Activated CD4-positive, CD25-positive, alpha-beta regulatory T cell treated with anti-CD3 and anti-CD28 coated beads, Interleukin-2, amount 50 U/mL, for 24 hours (primary cell): ENCODE data around the gene SKOR1.
A peak's percentile ranks its signal among the peaks of the same experiment; 100 is the strongest.

Experiments used
- ATAC-seq, 2 donors: fragments of 150-1000 bp; cut with Tn5 transposase; one replicate each; pipeline ENCODE4 v1.10.0; 2021; ENCODE audit warnings: mild to moderate bottlenecking in 1 of 2, moderate library complexity in 1 of 2

Gene SKOR1

GRCh38 chr15:67832897-67833709 lies 7.8 kb downstream of the SKOR1 start:
- ATAC-seq = no peak

GRCh38 chr15:67833710-67834511 lies 8.6 kb downstream of the SKOR1 start:
- peak in 1 of 2 donors; percentile 22 for ATAC-seq

- ATAC-seq = peak; percentile 4 to 6
Observed at GRCh38 chr15:67834581-67835296, 9.4 kb downstream of the SKOR1 start.

- ATAC-seq = no peak
Observed at GRCh38 chr15:67835297-67836133, 10.2 kb downstream of the SKOR1 start.

GRCh38 chr15:67836134-67836455 lies 10.8 kb downstream of the SKOR1 start:
- ATAC-seq = no peak

- ATAC-seq = no peak
Observed at GRCh38 chr15:67836477-67836876, 11.2 kb downstream of the SKOR1 start.

- ATAC-seq = no peak
Observed at GRCh38 chr15:67836955-67837354, 11.6 kb downstream of the SKOR1 start.

GRCh38 chr15:67838789-67839332 lies 13.6 kb downstream of the SKOR1 start:
- ATAC-seq = no peak

GRCh38 chr15:67839499-67839928 lies 14.2 kb downstream of the SKOR1 start:
- ATAC-seq = peak; percentile 38 to 44

GRCh38 chr15:67839929-67840748 lies 14.8 kb downstream of the SKOR1 start, which contains the start of gene RNU6-1:
RNU6-1 (minus strand) TSS chr15:67840045.
- ATAC-seq = peak; percentile 90 to 91

- no peak for ATAC-seq
Observed at GRCh38 chr15:67840749-67841512, 15.6 kb downstream of the SKOR1 start.

GRCh38 chr15:67841513-67841762 lies 16.1 kb downstream of the SKOR1 start:
- no peak for ATAC-seq

- no peak for ATAC-seq
Observed at GRCh38 chr15:67843092-67843501, 17.8 kb downstream of the SKOR1 start.

GRCh38 chr15:67843571-67844387 lies 18.5 kb downstream of the SKOR1 start:
- no peak for ATAC-seq

GRCh38 chr15:67845974-67846373 lies 20.7 kb downstream of the SKOR1 start:
- no peak for ATAC-seq

- no peak for ATAC-seq
Observed at GRCh38 chr15:67849538-67849937, 24.2 kb downstream of the SKOR1 start.

GRCh38 chr15:67850336-67850735 lies 25.0 kb downstream of the SKOR1 start:
- ATAC-seq = no peak

GRCh38 chr15:67850994-67851571 lies 25.8 kb downstream of the SKOR1 start:
- ATAC-seq = no peak

- ATAC-seq = no peak
Observed at GRCh38 chr15:67852418-67852817, 27.1 kb downstream of the SKOR1 start.
